Measurements from ENCODE around the gene TMPRSS4.

The TMPRSS4 gene

GRCh38 chr11:118065384-118065783 is 11.5 kb upstream of the TMPRSS4 start:
- DNase-seq (ENCODE audit: extremely low spot score) = no peak
- POLR2A ChIA-PET = no interaction called here
- CTCF ChIA-PET = interaction anchor here (2.0 kb wide), 1 partner anchor 12 kb away, joined by 5 read pairs; no protein-coding TSS in a partner anchor
- no peak for TF ChIP-seq CTCF (IDR thresholded peaks at IDR 0.05; ENCODE audit: control extremely low read depth, extremely low read depth, low read depth, missing control alignments)

GRCh38 chr11:118067006-118067405 is 9.9 kb upstream of the TMPRSS4 start:
- ChIA-PET CTCF (no interaction called here), POLR2A (no interaction called here)
- no peak for TF ChIP-seq CTCF (IDR thresholded peaks at IDR 0.05; ENCODE audit: control extremely low read depth, extremely low read depth, low read depth, missing control alignments)
- DNase-seq (ENCODE audit: extremely low spot score) = no peak

GRCh38 chr11:118068206-118068944 is 8.5 kb upstream of the TMPRSS4 start:
- TF ChIP-seq CTCF (IDR thresholded peaks at IDR 0.05; ENCODE audit: control extremely low read depth, extremely low read depth, low read depth, missing control alignments) = no peak
- ChIA-PET POLR2A (no interaction called here), CTCF (interaction anchor here (1.3 to 2.0 kb wide), 2 partner anchors 10 to 15 kb away, joined by 4 to 5 read pairs; no protein-coding TSS in a partner anchor)
- no peak for DNase-seq (ENCODE audit: extremely low spot score)

GRCh38 chr11:118068945-118069612 is 7.8 kb upstream of the TMPRSS4 start:
- DNase-seq (ENCODE audit: extremely low spot score) = no peak
- POLR2A ChIA-PET = no interaction called here
- CTCF ChIA-PET = interaction anchor here (2.0 kb wide), 1 partner anchor 16 kb away, joined by 5 read pairs; no protein-coding TSS in a partner anchor
- TF ChIP-seq CTCF (IDR thresholded peaks at IDR 0.05; ENCODE audit: control extremely low read depth, extremely low read depth, low read depth, missing control alignments) = no peak

GRCh38 chr11:118071416-118072030 is 5.4 kb upstream of the TMPRSS4 start:
- POLR2A ChIA-PET = no interaction called here
- no peak for DNase-seq (ENCODE audit: extremely low spot score)

More at GRCh38 chr11:118071416-118072030, 5.4 kb upstream of the TMPRSS4 start:
- CTCF ChIA-PET = interaction anchor here (0.8 to 1.2 kb wide), 5 partner anchors 9 to 264 kb away, joined by 3 to 4 read pairs (median 3); no protein-coding TSS in a partner anchor
- TF ChIP-seq CTCF (IDR thresholded peaks at IDR 0.05; ENCODE audit: control extremely low read depth, extremely low read depth, low read depth, missing control alignments) = no peak
